NCI-H187 (cell line): ENCODE measurements around the gene PLXNA2.
A peak's percentile ranks its signal among the peaks of the same experiment; 100 is the strongest.

Experiments
- DNase-seq, 2 experiments: peaks; one replicate each; lab custom pipeline; 2025; lab: John Stamatoyannopoulos, UW

The PLXNA2 gene

GRCh38 chr1:208243967-208244916 is at the start of gene PLXNA2:
PLXNA2 (minus strand) TSS chr1:208244384; CDS start chr1:208217922, 26,462 bp downstream.
- DNase-seq, result peak in 1 of 2 experiments; percentile 48

GRCh38 chr1:208292908-208293307 is 48.7 kb upstream of the PLXNA2 start:
- no peak for DNase-seq

- DNase-seq, result no peak
Measured at GRCh38 chr1:208291923-208292711, 47.9 kb upstream of the PLXNA2 start.

- DNase-seq, result no peak
Measured at GRCh38 chr1:208291129-208291528, 46.9 kb upstream of the PLXNA2 start.

- no peak for DNase-seq
Measured at GRCh38 chr1:208289716-208290115, 45.5 kb upstream of the PLXNA2 start.

- no peak for DNase-seq
Measured at GRCh38 chr1:208288495-208288894, 44.3 kb upstream of the PLXNA2 start.

- no peak for DNase-seq
Measured at GRCh38 chr1:208280681-208281450, 36.7 kb upstream of the PLXNA2 start.

GRCh38 chr1:208279826-208280588 is 35.8 kb upstream of the PLXNA2 start:
- no peak for DNase-seq

GRCh38 chr1:208278638-208279037 is 34.5 kb upstream of the PLXNA2 start:
- DNase-seq, result no peak

GRCh38 chr1:208276757-208277435 is 32.7 kb upstream of the PLXNA2 start:
- no peak for DNase-seq

GRCh38 chr1:208275083-208275482 is 30.9 kb upstream of the PLXNA2 start:
- no peak for DNase-seq

GRCh38 chr1:208273386-208274017 is 29.3 kb upstream of the PLXNA2 start:
- DNase-seq, result no peak

GRCh38 chr1:208272713-208273112 is 28.5 kb upstream of the PLXNA2 start:
- DNase-seq, result no peak

GRCh38 chr1:208272311-208272710 is 28.1 kb upstream of the PLXNA2 start:
- no peak for DNase-seq

GRCh38 chr1:208271236-208271635 is 27.1 kb upstream of the PLXNA2 start:
- DNase-seq, result no peak

GRCh38 chr1:208270651-208271141 is 26.5 kb upstream of the PLXNA2 start:
- DNase-seq, result no peak

GRCh38 chr1:208269338-208269666 is 25.1 kb upstream of the PLXNA2 start:
- no peak for DNase-seq

GRCh38 chr1:208268541-208269337 is 24.6 kb upstream of the PLXNA2 start:
- no peak for DNase-seq

- no peak for DNase-seq
Measured at GRCh38 chr1:208265525-208265924, 21.3 kb upstream of the PLXNA2 start.
